HepG2 (cell line): Measurements from ENCODE around the gene TTC28.

Experiments
- AFF4 ChIP-seq: sonication (generic); formaldehyde crosslinking; IDR thresholded peaks from 2 replicates; pipeline ENCODE4 v1.4.0; 2020; ENCODE audit warnings: missing genetic modification reagents
- CBX1 ChIP-seq: IDR thresholded peaks from one replicate; pipeline ENCODE4 v1.6.1; 2016; ENCODE audit warnings: antibody characterized with exemption, low read depth
- KLF15 ChIP-seq: sonication (generic); formaldehyde crosslinking; IDR thresholded peaks from 2 replicates; pipeline ENCODE4 v1.8.1; 2023; ENCODE audit warnings: borderline replicate concordance, mild to moderate bottlenecking, inconsistent platforms, missing genetic modification reagents, mixed read lengths
- MLX ChIP-seq: IDR thresholded peaks from 2 replicates; pipeline ENCODE4 v1.6.1; 2016
- MYC ChIP-seq: sonication (generic); formaldehyde crosslinking; IDR thresholded peaks from 2 replicates; pipeline ENCODE4 v1.9.0; 2021; ENCODE audit warnings: missing genetic modification reagents, borderline replicate concordance
- PHF8 ChIP-seq: sonication (generic); formaldehyde crosslinking; IDR thresholded peaks from 2 replicates; pipeline ENCODE4 v1.5.0; 2020; ENCODE audit warnings: missing genetic modification reagents
- POLR2A ChIP-seq, 2 experiments: IDR thresholded peaks; 2 replicates each; pipeline ENCODE4 v1.6.1; 2011; ENCODE audit warnings: low read depth in 2 of 2, low read length in 2 of 2, mild to moderate bottlenecking in 1 of 2, moderate library complexity in 1 of 2; ENCODE audit not compliant: insufficient read depth in 1 of 2
- SMAD1 ChIP-seq: sonication (generic); formaldehyde crosslinking; IDR thresholded peaks from 2 replicates; pipeline ENCODE4 v1.4.0; 2020; ENCODE audit warnings: missing genetic modification reagents, low read depth, mild to moderate bottlenecking, borderline replicate concordance
- ZFP41 ChIP-seq: sonication (generic); formaldehyde crosslinking; IDR thresholded peaks from 2 replicates; pipeline ENCODE4 v1.4.0; 2020; ENCODE audit warnings: mild to moderate bottlenecking, missing genetic modification reagents, borderline replicate concordance
- TF ChIP-seq, protein P1 (sequence below): sonication (generic); formaldehyde crosslinking; IDR thresholded peaks from 2 replicates; pipeline ENCODE4 v1.5.0; 2020; ENCODE audit warnings: mild to moderate bottlenecking, missing genetic modification reagents, moderate library complexity
- TF ChIP-seq, protein P2 (sequence below): sonication (generic); formaldehyde crosslinking; conservative IDR thresholded peaks from 2 replicates; pipeline ENCODE4 v1.4.0; 2020; ENCODE audit warnings: mild to moderate bottlenecking, missing genetic modification reagents, moderate library complexity
- TF ChIP-seq, protein P3 (sequence below): sonication (generic); formaldehyde crosslinking; IDR thresholded peaks from 2 replicates; pipeline ENCODE4 v1.4.0; 2020; ENCODE audit warnings: missing genetic modification reagents
- TF ChIP-seq, protein P4 (sequence below): sonication (generic); formaldehyde crosslinking; IDR thresholded peaks from 2 replicates; pipeline ENCODE4 v1.8.0; 2022; ENCODE audit warnings: missing genetic modification reagents, mild to moderate bottlenecking, moderate library complexity, borderline replicate concordance

GRCh38 chr22:28116219-28116673 lies 563.4 kb downstream of the TTC28 start:
- TF ChIP-seq KLF15 (CRISPR knock-in tag) (no peak), PHF8 (CRISPR knock-in tag) (no peak), POLR2A (IDR thresholded peaks at IDR 0.05; ENCODE audit: insufficient read depth in 1 of 2, low read depth in 2 of 2, low read length in 2 of 2) (no peak), MYC (no peak), MLX (CRISPR knock-in tag) (no peak), ZFP41 (no peak), CBX1 (no peak), SMAD1 (CRISPR knock-in tag) (no peak), AFF4 (CRISPR knock-in tag) (no peak)
- TF ChIP-seq, protein P1, sequence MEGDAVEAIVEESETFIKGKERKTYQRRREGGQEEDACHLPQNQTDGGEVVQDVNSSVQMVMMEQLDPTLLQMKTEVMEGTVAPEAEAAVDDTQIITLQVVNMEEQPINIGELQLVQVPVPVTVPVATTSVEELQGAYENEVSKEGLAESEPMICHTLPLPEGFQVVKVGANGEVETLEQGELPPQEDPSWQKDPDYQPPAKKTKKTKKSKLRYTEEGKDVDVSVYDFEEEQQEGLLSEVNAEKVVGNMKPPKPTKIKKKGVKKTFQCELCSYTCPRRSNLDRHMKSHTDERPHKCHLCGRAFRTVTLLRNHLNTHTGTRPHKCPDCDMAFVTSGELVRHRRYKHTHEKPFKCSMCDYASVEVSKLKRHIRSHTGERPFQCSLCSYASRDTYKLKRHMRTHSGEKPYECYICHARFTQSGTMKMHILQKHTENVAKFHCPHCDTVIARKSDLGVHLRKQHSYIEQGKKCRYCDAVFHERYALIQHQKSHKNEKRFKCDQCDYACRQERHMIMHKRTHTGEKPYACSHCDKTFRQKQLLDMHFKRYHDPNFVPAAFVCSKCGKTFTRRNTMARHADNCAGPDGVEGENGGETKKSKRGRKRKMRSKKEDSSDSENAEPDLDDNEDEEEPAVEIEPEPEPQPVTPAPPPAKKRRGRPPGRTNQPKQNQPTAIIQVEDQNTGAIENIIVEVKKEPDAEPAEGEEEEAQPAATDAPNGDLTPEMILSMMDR, result no peak
- TF ChIP-seq, protein P2, sequence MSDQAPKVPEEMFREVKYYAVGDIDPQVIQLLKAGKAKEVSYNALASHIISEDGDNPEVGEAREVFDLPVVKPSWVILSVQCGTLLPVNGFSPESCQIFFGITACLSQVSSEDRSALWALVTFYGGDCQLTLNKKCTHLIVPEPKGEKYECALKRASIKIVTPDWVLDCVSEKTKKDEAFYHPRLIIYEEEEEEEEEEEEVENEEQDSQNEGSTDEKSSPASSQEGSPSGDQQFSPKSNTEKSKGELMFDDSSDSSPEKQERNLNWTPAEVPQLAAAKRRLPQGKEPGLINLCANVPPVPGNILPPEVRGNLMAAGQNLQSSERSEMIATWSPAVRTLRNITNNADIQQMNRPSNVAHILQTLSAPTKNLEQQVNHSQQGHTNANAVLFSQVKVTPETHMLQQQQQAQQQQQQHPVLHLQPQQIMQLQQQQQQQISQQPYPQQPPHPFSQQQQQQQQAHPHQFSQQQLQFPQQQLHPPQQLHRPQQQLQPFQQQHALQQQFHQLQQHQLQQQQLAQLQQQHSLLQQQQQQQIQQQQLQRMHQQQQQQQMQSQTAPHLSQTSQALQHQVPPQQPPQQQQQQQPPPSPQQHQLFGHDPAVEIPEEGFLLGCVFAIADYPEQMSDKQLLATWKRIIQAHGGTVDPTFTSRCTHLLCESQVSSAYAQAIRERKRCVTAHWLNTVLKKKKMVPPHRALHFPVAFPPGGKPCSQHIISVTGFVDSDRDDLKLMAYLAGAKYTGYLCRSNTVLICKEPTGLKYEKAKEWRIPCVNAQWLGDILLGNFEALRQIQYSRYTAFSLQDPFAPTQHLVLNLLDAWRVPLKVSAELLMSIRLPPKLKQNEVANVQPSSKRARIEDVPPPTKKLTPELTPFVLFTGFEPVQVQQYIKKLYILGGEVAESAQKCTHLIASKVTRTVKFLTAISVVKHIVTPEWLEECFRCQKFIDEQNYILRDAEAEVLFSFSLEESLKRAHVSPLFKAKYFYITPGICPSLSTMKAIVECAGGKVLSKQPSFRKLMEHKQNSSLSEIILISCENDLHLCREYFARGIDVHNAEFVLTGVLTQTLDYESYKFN (CRISPR knock-in tag), result no peak
- TF ChIP-seq, protein P3, sequence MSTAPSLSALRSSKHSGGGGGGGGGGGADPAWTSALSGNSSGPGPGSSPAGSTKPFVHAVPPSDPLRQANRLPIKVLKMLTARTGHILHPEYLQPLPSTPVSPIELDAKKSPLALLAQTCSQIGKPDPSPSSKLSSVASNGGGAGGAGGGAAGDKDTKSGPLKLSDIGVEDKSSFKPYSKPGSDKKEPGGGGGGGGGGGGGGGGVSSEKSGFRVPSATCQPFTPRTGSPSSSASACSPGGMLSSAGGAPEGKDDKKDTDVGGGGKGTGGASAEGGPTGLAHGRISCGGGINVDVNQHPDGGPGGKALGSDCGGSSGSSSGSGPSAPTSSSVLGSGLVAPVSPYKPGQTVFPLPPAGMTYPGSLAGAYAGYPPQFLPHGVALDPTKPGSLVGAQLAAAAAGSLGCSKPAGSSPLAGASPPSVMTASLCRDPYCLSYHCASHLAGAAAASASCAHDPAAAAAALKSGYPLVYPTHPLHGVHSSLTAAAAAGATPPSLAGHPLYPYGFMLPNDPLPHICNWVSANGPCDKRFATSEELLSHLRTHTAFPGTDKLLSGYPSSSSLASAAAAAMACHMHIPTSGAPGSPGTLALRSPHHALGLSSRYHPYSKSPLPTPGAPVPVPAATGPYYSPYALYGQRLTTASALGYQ, result no peak
- TF ChIP-seq, protein P4, sequence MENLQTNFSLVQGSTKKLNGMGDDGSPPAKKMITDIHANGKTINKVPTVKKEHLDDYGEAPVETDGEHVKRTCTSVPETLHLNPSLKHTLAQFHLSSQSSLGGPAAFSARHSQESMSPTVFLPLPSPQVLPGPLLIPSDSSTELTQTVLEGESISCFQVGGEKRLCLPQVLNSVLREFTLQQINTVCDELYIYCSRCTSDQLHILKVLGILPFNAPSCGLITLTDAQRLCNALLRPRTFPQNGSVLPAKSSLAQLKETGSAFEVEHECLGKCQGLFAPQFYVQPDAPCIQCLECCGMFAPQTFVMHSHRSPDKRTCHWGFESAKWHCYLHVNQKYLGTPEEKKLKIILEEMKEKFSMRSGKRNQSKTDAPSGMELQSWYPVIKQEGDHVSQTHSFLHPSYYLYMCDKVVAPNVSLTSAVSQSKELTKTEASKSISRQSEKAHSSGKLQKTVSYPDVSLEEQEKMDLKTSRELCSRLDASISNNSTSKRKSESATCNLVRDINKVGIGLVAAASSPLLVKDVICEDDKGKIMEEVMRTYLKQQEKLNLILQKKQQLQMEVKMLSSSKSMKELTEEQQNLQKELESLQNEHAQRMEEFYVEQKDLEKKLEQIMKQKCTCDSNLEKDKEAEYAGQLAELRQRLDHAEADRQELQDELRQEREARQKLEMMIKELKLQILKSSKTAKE, result no peak
